Measurements from ENCODE around the gene RANBP3. TPM values are rescaled to one million over a fixed set of nuclear protein-coding genes. Genes with fewer than 3 reads are reported as not detected.

The RANBP3 gene
- polyA plus RNA-seq, 1 of the 3 experiments (the other 2 are of a cell fraction): 84.0 TPM

DNA sequence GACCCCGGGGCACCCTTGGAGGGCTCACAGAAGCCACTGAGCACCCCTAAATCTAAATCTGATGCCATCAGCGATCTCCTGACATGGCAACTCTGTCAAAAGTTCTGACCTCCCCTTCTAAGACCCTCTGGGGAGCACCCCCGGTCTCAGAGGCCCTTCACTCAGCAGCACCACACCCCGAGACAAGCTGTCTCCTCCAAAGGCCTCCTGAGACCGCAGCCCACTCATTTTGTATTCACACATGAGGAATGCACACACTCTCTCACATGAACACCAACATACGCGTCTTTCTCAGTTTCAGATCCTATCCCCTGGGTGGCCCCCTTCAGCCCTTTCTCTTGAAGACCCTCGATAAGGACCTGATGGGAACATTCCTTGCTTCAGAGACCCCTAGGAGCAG, 77.0 kb downstream of the RANBP3 start (continued):
- TF ChIP-seq TEAD4 (IDR thresholded peaks at IDR 0.05; ENCODE audit: borderline replicate concordance, insufficient read depth): no peak
- no peak for TF ChIP-seq POLR2AphosphoS5 (IDR thresholded peaks at IDR 0.05; ENCODE audit: low read depth, low read length)
- no peak for TF ChIP-seq RCOR1 (IDR thresholded peaks at IDR 0.05; ENCODE audit: low read length)

DNA sequence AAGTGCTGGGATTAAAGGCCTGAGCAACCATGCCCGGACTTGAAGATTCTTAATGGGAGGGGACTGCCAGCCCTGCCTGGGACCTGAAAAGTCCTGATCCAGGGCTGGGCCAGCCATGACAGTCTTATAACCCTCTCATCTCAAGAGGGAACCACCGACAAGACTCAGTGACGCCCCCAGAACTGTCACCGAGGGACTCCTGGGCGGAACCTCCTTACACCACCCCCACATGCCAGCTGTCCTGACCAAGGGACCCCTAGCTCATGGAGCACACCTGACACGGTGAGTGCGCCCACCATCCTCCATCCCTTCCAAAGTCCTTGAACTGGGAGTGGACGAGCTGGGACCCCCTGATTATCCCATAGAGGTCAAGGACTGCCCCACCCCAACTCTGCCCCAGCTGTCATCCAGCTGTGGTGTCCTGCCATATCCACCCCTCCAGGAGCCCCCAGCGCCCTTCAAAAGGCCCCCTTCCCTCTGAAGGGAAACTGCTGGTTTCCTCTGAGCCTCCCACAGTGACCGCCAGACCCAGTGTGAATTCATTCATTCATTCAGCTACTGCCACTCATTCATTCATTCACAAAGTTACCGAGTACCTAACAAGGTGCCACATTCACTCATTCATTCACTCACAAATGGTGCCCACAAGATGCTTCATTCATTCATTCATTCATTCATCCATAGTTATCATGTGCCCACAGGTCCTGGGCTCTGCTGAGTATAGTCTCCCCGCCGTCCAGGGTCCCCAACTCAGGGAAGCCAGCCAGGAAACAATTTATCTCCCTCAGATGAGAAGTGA, 78.0 kb downstream of the RANBP3 start:
- H4K20me1 ChIP-seq (ENCODE audit: insufficient read depth): peaks cover 28% of the 10 kb centered on the region
- 95% methylated on average over 6 of the region's 13 CpGs for WGBS (ENCODE audit: low lambda C conversion rate)
- CTCF ChIA-PET: interaction anchor here (1.1 to 5.6 kb wide), 2 partner anchors 47 to 96 kb away, joined by 3 to 27 read pairs; partner anchors contain the start of gene NRTN

DNA sequence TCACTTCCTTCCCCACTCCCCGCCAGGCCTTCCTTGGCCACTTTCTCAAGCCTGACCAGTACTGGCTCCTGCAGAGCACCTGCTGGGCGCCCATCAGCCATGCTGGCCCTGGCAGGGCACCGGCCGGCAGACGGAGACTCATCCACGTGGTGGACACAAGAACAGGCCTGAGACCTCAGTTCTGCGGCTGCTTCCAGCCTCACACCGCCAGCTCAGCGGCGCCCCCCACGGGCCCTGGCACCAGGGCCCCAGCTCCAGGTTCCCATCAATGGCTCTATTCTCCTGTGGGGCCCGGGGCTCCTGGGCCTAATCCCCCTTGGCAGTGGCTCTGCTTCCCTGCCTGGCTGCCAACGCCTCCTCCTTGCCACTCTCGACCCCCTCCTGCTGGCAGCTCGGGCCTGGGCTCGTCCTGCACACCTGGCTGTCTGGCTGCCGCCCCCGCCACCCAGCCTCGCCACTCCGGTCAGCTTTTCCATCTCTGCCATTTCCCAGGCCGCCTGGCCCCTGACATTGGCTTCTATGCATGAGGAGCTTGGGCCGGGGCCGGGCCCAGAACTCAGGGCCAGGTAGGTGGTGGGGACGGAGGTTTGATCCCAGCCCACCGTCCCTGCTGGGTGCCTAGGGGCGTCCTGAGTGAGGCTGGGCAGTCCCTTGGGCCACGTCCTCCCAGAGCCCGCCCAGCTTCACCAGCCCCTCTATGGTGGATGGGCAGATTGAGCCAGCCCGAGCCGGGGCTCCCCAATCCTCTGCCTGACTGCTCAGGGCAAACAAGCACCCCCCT, 80.6 kb downstream of the RANBP3 start:
- no peak overlapping the region; a peak in 1 of 4 replicates for H3K27ac ChIP-seq (ENCODE audit: low read depth in 2 of 2, low read length in 1 of 2)
- CTCF ChIA-PET: interaction anchor here (1.0 to 5.6 kb wide), 8 partner anchors 25 to 124 kb away, joined by 3 to 27 read pairs (median 3); partner anchors contain the start of gene NRTN
- no peaks in the 10 kb centered on the region for H3K9me2 ChIP-seq
- peaks cover 43% of the 10 kb centered on the region for H3K79me2 ChIP-seq (ENCODE audit: insufficient read depth)
- no peak overlapping the region for H2AFZ ChIP-seq (ENCODE audit: low read depth)
- H3K4me1 ChIP-seq (ENCODE audit: control insufficient read depth in 1 of 2, insufficient read depth in 2 of 2, low read depth in 1 of 2, low read length in 1 of 2): peaks cover 2 to 34% of the 10 kb centered on the region in 2 experiments; a peak in 2 of 4 replicates
- no peaks in the 10 kb centered on the region for H3K9me3 ChIP-seq
- 94% methylated on average over 11 of the region's 30 CpGs for WGBS (ENCODE audit: low lambda C conversion rate)
- POLR2A ChIA-PET: interaction anchor here (0.9 kb wide), 1 partner anchor 69 kb away, joined by 3 read pairs; no protein-coding TSS in a partner anchor
- no peak overlapping the region for H3K9ac ChIP-seq
- peaks cover 25% of the 10 kb centered on the region for H4K20me1 ChIP-seq (ENCODE audit: insufficient read depth)
- no peak overlapping the region for H3K4me3 ChIP-seq (ENCODE audit: low read depth in 2 of 2, low read length in 1 of 2)
- H3K4me2 ChIP-seq: no peak overlapping the region
- H3K27me3 ChIP-seq (ENCODE audit: insufficient read depth): no peaks in the 10 kb centered on the region
- no peaks in the 10 kb centered on the region for H3F3A ChIP-seq (replicated peaks; ENCODE audit: insufficient read depth)
- no peak for DNase-seq
- H3K36me3 ChIP-seq (replicated peaks in 1 of 2; ENCODE audit: control insufficient read depth in 1 of 2, insufficient read depth in 2 of 2, low read length in 1 of 2): peaks cover 3 to 19% of the 10 kb centered on the region in 2 experiments
- TF ChIP-seq, protein P1, sequence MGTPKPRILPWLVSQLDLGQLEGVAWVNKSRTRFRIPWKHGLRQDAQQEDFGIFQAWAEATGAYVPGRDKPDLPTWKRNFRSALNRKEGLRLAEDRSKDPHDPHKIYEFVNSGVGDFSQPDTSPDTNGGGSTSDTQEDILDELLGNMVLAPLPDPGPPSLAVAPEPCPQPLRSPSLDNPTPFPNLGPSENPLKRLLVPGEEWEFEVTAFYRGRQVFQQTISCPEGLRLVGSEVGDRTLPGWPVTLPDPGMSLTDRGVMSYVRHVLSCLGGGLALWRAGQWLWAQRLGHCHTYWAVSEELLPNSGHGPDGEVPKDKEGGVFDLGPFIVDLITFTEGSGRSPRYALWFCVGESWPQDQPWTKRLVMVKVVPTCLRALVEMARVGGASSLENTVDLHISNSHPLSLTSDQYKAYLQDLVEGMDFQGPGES (IDR thresholded peaks at IDR 0.05; ENCODE audit: low read depth, low read length): no peak
- no peak for TF ChIP-seq SIN3A (IDR thresholded peaks at IDR 0.05; ENCODE audit: borderline replicate concordance, low read depth, low read length)
- TF ChIP-seq, protein P2, sequence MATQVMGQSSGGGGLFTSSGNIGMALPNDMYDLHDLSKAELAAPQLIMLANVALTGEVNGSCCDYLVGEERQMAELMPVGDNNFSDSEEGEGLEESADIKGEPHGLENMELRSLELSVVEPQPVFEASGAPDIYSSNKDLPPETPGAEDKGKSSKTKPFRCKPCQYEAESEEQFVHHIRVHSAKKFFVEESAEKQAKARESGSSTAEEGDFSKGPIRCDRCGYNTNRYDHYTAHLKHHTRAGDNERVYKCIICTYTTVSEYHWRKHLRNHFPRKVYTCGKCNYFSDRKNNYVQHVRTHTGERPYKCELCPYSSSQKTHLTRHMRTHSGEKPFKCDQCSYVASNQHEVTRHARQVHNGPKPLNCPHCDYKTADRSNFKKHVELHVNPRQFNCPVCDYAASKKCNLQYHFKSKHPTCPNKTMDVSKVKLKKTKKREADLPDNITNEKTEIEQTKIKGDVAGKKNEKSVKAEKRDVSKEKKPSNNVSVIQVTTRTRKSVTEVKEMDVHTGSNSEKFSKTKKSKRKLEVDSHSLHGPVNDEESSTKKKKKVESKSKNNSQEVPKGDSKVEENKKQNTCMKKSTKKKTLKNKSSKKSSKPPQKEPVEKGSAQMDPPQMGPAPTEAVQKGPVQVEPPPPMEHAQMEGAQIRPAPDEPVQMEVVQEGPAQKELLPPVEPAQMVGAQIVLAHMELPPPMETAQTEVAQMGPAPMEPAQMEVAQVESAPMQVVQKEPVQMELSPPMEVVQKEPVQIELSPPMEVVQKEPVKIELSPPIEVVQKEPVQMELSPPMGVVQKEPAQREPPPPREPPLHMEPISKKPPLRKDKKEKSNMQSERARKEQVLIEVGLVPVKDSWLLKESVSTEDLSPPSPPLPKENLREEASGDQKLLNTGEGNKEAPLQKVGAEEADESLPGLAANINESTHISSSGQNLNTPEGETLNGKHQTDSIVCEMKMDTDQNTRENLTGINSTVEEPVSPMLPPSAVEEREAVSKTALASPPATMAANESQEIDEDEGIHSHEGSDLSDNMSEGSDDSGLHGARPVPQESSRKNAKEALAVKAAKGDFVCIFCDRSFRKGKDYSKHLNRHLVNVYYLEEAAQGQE (IDR thresholded peaks at IDR 0.05; ENCODE audit: low read depth, low read length): no peak
- TF ChIP-seq GABPA (IDR thresholded peaks at IDR 0.05; ENCODE audit: low read depth): no peak
- TF ChIP-seq, protein P3, sequence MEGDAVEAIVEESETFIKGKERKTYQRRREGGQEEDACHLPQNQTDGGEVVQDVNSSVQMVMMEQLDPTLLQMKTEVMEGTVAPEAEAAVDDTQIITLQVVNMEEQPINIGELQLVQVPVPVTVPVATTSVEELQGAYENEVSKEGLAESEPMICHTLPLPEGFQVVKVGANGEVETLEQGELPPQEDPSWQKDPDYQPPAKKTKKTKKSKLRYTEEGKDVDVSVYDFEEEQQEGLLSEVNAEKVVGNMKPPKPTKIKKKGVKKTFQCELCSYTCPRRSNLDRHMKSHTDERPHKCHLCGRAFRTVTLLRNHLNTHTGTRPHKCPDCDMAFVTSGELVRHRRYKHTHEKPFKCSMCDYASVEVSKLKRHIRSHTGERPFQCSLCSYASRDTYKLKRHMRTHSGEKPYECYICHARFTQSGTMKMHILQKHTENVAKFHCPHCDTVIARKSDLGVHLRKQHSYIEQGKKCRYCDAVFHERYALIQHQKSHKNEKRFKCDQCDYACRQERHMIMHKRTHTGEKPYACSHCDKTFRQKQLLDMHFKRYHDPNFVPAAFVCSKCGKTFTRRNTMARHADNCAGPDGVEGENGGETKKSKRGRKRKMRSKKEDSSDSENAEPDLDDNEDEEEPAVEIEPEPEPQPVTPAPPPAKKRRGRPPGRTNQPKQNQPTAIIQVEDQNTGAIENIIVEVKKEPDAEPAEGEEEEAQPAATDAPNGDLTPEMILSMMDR (IDR thresholded peaks at IDR 0.05): peak; percentile 18; the same call in 1 of the 2 replicates
- no peak for TF ChIP-seq GATA2 (CRISPR knock-in tag; IDR thresholded peaks at IDR 0.05)
- TF ChIP-seq SMC3 (IDR thresholded peaks at IDR 0.05; ENCODE audit: low read depth, low read length): no peak

More for the DNA sequence above, 78.0 kb downstream of the RANBP3 start:
- DNase-seq: no peak
- H3K9ac ChIP-seq: no peak overlapping the region
- no peaks in the 10 kb centered on the region for H3K9me3 ChIP-seq
- no peaks in the 10 kb centered on the region for H3K27me3 ChIP-seq (ENCODE audit: insufficient read depth)
- POLR2A ChIA-PET: no interaction called here
- peaks cover 5 to 12% of the 10 kb centered on the region in 2 experiments; a peak in 2 of 4 replicates for H3K4me1 ChIP-seq (ENCODE audit: control insufficient read depth in 1 of 2, insufficient read depth in 2 of 2, low read depth in 1 of 2, low read length in 1 of 2)
- no peaks in the 10 kb centered on the region for H3F3A ChIP-seq (replicated peaks; ENCODE audit: insufficient read depth)
- no peak overlapping the region for H2AFZ ChIP-seq (ENCODE audit: low read depth)
- H3K79me2 ChIP-seq (ENCODE audit: insufficient read depth): peaks cover 54% of the 10 kb centered on the region
- H3K4me2 ChIP-seq: no peak overlapping the region
- no peaks in the 10 kb centered on the region for H3K9me2 ChIP-seq
- no peak overlapping the region for H3K27ac ChIP-seq (ENCODE audit: low read depth in 2 of 2, low read length in 1 of 2)
- H3K4me3 ChIP-seq (ENCODE audit: low read depth in 2 of 2, low read length in 1 of 2): no peak overlapping the region
- H3K36me3 ChIP-seq (replicated peaks in 1 of 2; ENCODE audit: control insufficient read depth in 1 of 2, insufficient read depth in 2 of 2, low read length in 1 of 2): peaks cover 3 to 18% of the 10 kb centered on the region in 2 experiments
- TF ChIP-seq RFX5 (IDR thresholded peaks at IDR 0.05; ENCODE audit: low read length) (no peak), CHD2 (IDR thresholded peaks at IDR 0.05; ENCODE audit: low read length, partially characterized antibody) (no peak), EP300 (IDR thresholded peaks at IDR 0.05; ENCODE audit: borderline replicate concordance in 1 of 2, low read depth in 1 of 2, low read length in 1 of 2) (no peak), TAF1 (IDR thresholded peaks at IDR 0.05; ENCODE audit: borderline replicate concordance, low read depth, low read length) (no peak)
- TF ChIP-seq, protein P4, sequence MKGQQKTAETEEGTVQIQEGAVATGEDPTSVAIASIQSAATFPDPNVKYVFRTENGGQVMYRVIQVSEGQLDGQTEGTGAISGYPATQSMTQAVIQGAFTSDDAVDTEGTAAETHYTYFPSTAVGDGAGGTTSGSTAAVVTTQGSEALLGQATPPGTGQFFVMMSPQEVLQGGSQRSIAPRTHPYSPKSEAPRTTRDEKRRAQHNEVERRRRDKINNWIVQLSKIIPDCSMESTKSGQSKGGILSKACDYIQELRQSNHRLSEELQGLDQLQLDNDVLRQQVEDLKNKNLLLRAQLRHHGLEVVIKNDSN (IDR thresholded peaks at IDR 0.05; ENCODE audit: borderline replicate concordance, low read depth): no peak
